Activated effector memory CD4-positive, alpha-beta T cell treated with Interleukin-2 at 50 U/mL for 16 hours (primary cell): Measurements from ENCODE around the gene DCAF12L1.

ENCODE experiments used
- DNase-seq: peaks from one replicate; pipeline ENCODE4 v3.0.0-alpha.2; 2020

Gene DCAF12L1

GRCh38 chrX:126552313-126553022 lies at the start of gene DCAF12L1:
DCAF12L1 (minus strand) TSS chrX:126552814; CDS start chrX:126552608, 206 bp downstream.
- no peak for DNase-seq

DNA sequence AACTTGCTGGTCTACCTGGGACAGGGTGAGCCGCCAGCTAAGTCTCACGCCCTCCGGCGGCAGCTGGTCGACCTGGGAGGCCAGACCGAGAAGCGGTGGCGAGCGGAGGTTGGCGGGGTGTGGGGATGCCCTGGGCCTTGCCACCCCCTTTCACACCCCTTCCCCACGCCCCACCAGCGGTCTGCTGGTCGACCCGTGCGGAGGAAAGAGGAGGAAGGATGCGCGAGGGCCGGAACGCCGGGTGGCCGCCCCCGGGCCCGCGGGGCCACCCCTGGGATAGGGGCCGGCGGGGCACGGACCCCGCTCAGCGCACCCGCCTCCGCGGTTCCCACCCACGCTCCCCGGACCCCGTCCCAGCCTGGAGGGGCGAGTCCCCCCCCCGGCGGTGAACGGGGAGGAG lies 28.3 kb upstream of the DCAF12L1 start:
- no peak for DNase-seq

DNA sequence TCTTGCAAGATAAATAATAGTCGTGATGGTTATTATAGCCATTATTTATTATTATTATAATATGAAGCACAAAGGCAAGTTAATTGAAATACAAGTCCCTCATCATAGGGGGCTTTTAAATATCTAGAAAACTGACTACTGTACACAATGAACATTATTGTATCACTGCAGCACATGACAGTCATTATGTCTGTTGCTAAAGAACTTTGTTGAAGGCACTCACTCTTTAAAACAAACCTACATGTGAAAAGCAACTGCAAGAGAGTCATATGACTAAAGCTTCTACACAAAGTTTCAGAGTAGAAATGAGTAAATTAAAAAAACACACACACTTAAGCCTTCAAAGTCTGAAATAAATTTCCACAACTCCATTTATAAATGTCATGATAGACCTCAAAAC lies 23.3 kb upstream of the DCAF12L1 start:
- DNase-seq = no peak

DNA sequence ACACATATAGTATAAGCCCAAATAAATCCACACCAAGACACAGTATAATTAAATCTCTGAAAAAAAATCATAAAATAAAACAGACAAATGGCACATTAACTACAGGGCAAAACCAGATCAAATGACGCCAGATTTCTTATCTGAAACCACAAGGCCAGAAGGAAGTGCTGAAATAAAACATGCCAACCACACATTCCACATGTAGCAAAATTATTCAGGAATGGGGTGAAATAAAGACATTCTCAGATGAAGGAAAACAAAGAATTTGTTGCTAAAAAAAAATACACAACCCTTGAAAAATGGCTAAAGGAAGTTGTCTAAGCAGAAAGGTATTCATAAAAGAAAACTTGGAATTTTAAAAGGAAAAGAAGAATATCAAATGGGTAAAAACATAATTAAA lies 4.5 kb upstream of the DCAF12L1 start:
- no peak for DNase-seq

GRCh38 chrX:126551725-126552312 lies 795 bp downstream of the DCAF12L1 start:
- DNase-seq = no peak

- DNase-seq = no peak
These were observed 1.3 kb downstream of the DCAF12L1 start for GRCh38 chrX:126551306-126551705.

- no peak for DNase-seq
These were observed 1.8 kb downstream of the DCAF12L1 start for GRCh38 chrX:126550816-126551215.

- DNase-seq = no peak
These were observed 42.7 kb downstream of the DCAF12L1 start for GRCh38 chrX:126509923-126510322.
